GM18498 (cell line): ENCODE results near the gene PDE6B.
"Not testable (repeated sequence)": the region's sequence is repeated elsewhere in the genome, so short reads cannot be mapped to it uniquely, and the experiment has no call there.

Experiments used
- ATAC-seq: cut with Tn5 transposase; IDR thresholded peaks from one replicate; pipeline ENCODE4 v1.9.1; 2021; ENCODE audit warnings: mild to moderate bottlenecking, moderate library complexity; ENCODE audit not compliant: unreplicated experiment

Gene PDE6B

DNA sequence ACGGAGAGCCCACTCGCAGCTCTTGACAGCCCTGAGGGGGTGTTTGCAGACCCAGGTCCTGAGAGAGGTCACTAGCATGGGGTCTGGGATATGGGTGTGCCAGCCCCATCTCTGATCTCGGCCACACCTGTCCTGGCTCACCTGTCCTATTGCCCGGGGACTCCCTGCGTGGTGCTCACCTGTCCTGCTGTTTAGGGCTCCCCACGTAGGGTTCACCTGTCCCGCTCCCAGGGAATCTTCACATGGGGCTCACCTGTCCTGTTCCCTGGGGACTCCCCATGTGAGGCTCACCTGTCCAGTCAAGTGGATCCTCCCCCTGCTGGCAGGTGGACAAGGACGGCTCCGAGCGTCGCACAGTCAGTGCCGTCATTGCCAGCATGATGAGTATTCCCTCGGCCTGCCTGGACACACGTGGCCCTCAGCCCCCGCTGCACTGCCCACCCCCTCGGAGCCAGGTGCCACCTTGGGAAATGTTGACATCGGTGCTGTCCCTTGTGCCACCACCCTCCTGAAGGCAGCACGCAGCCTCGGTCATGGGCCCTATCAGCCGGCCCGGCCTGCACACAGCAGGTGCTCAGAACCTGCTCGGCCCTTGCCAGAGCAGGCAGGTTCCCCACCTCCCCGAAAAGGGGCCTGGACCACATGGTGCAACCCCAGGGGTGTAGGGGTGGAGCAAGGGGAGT lies 57.3 kb downstream of the PDE6B start:
- no peak for ATAC-seq

DNA sequence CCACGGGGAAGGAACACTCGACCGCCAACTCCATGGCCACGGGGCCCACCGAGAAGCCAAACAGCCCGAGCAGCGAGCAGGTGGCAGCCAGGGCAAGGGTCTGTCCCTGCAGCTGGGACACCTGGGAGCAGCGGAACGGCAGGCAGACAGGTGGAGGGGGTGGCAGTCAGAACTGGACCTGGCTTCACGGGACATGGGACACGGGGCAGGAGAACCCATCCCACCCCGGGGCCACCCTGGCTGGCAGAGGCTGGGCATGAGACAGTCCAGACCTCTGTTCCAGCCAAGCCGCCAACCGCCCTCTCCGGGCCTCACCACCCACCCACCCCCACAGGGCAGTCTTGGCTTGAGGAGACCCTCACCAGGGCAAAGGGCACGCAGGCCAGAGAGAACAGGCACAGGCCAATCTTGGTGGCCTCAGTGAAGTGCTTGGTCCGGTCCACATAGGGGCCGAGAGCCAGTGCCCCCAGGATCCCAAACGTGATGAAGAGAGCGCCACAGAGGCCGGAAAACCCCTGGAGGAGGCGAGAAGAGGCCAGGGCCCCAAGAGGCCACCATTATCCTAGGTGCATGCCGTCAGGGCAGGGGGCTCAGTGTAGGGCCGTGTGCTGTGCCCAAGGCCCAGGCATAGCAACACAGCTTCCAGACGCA lies 58.0 kb downstream of the PDE6B start:
- ATAC-seq, result no peak

DNA sequence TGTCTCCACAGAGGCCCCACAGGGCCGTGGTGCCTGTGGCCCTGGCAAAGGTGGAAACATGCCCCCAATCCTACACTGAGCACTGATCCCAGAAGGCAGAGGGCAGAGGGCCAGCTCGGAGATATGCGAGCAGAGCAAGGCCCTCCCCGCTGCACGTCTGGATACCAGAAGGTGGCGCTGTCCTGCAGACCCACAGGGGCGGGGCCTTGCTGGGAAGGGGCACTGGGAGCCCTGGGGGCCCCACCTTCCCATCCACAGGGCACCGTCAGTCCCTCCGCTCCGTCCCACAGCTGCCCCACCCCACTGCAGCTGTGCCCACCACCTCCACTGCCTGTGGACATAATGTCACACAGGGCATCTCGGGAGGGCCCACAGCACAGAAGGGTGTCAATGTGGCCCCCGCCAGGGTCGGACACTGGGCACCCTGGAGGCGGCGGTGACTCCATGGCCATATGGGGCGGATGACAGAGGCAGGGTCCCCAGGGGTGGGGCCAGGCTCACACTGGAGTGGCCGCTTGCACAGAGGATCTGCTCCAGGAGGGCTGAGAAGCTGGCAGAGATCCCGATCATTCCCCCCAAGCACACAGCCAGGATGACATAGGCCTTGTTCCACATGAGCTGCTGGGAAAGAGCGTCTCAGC lies 58.7 kb downstream of the PDE6B start:
- no peak for ATAC-seq

DNA sequence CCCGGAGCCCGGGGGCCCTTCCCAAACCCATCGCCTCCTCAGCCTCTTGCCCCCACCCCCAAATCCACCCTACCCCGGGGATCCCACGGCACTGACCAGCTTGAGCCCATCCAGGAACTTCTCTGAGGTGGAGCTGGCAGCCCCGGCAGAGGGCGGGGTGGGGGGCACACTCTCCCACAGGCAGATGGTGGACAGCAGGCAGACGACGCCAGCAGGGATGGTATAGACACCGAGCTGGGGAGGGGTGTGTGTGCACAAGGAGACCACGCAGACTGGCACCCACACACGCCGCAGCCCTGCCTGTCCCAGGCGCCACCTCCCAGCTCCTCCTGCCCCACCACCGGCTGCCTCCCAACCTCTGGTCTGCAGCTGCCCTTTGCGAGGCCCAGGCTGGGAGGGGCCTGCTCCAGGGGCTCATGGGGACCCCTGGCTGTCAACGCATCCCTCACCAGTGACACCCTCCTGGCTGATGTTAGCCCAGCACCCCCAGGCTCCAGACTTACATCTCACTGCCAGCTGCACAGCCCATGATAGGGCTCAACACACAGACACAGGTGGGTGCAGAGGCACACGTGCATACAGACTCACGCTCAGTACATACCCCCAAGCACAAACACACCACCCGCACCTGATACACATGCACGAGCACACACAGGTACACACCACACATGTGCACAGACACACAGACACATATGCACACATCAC lies 59.4 kb downstream of the PDE6B start:
- no peak for ATAC-seq

DNA sequence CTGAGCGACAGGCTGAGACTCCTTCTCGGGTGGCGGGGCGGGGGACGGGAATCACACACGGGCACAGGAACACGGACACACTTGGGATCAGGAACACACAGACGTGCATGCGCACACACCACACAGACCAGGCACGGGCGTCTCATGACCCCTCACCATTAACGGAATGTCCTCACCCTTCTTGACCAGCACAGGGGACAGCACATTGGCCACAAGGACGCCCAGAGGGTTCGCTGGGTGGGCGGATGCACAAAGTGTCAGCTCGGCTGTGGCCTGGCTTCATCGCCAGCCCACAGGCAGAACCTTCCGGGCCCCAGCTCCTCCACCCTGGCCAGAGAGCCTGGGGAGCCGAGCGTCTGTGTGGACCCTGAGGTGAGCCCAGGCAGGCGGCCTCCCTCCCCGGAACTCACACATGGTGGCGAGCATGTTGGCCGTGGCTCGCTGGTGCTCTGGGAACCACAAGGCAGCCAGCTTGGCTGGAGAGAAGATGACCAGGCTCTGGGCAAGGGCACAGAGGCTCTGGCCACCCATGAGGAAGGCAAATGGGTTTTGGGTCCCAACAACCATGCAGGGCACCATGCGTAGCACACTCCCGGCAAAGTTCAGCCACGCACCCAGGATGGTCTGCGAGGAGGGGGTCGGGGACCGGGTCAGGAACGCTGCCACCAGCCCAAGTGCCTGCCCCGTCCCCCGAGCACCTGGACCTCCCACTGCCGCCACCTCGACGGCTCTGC lies 60.5 kb downstream of the PDE6B start:
- no peak for ATAC-seq

DNA sequence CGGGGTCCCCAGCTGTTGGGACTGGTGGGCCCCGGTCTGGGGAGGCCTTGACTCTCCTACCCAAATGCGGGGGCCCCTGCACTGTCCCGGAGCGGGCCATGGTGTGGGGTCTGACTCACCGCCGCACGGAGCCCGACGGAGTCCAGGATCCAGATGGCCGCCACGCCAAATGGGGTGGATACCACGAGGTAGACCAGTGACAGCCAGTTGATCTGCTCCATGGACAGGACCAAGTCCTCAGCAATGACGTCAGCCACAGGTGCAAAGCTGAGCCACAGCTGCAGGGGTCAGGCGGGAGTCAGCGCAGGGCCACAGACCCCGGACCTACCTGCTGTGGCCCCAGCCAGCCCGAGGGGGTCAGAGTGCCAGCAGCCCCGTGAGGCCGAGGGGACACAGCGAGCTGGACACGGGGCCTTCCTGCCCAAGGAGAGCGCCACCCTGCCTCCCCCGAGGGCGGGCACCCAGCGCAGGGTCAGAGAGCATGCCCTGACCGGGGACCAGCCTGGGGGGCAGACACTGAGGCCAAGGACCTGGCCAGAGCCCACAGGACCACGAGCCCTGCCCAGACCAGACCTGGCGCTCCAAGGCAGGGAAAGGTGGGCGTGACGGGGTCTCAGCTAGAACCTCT lies 61.2 kb downstream of the PDE6B start:
- ATAC-seq, result no peak

DNA sequence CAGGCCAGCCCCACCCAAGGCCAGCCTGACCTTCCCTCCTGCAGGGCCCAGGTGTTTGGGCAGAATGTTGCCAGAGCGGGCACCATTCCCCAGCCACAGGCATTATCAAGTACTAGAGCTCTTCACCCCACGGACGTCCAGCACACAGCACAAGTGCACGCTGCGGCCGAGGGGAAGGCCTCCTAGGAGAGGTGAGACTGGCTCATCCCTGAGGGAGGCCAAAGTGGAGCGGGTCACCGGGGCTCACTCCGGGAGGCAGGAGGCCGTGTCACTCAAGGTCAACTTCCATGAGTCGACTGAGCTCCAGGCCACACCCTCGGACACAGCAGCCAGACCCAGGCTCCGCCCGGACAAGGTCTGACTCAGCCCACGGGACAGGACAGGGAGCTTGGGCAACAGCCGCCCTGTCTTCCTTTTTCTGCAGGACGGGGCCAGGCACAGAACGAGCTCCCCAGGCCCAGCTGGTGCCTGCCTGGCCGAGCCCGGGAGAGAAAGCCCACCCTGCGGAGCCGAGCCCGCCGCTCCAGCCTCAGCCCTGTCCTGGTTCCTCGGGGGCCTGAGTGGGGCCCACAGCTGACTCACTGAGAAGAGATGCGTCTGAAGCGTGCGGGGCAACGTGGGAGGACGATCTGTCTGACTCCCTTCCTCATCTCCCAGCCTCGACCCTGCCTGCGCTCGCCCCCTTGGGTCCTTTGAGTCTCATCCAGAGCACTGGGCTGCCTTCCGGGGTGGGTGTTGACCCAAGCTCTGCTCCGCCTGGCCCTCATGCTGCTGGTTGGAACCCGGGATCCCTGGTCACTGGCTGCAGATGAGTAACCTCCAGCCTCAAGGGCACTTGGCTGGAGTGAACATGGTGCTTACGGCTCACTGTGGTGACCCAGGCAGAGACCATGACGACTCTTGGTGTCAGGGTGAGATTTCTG lies 61.9 kb downstream of the PDE6B start:
- ATAC-seq, result no peak

DNA sequence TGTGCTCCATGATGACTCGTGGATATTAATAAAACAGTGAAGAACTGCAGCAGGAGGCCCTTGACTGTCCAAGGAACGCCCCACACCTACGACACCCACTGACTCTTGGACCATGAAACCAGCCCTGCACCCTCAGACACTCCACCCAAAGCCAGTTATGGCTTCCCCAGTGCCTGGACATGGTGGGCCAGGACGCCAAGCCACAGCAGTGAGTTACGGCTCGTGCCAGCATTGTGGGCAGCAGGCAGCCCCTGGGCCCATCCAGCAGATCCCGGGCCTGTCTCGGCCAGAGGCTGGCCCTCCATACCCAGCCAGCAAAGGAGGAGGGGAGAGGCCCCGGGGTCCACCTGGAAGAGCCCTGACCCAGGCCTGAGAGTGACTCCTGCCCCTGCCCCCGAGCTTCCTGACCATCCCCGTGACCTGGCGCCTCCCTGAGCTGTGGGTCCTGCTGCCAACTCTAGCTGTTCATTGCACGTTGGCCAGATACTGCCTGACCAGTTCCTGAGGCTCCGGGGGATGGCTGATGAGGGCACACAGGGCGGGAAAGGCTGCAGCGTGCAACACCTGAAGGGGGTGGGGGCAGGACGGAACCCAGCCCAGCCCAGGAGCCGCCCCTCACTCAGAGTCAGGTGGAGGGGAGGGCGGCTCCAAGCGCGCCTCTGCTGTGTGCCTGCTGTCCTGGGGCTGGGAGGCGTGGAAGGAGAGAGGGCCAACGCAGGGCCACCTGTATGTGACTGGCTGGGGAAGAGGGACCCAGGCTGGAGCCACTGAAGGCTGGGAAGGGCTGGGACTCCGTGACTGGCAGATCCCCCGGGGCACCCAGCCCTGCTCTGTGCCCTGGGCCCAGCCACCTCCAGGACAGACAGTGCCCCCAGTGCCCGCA lies 62.8 kb downstream of the PDE6B start:
- no peak for ATAC-seq

DNA sequence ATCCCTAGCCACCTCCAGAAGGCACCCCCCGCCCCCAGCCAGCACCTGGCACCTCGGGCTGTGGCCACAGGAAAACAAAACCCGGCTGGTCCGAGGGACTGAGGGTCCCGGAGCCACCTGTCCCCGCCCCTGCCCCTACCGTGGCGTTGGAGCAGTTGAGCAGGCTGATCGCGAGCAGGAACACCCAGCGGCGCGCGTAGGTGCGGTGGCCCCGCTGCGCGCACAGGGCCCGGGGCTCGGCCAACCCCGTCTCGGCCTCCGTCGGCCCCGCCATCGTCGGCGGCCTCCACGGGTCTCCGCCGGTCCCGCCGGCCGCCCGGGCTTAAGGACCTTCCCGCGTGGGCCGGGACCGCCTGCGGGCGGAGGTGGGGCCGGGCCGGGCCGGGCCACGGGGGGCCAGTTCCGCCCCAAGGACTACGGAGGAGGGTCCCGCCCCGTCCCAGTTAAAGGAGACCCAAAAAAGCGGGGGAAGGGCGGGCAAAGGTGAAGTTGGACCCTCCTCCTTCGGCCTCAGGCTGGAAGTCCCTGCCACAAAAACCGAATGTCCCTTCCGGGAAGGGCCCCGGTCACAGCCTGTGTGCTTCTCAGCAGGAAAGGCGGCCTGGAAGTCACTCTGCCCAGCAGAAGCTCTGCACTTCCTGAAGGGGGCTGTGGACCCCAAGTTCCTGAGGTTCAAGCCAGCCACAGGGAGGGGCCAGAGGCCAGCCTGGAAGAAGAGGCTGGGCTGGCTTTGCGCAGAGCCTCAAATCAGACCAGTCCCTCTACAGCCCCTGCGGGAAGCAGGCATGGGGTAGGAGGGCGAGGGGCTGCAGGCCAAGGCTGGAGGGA lies 63.7 kb downstream of the PDE6B start, which contains the start of gene SLC49A3:
Gene SLC49A3, minus strand, starts transcription at position 298 of the 828 bp plus-strand sequence. Its CDS starts 24 bp downstream, at position 274.
- no peak for ATAC-seq

DNA sequence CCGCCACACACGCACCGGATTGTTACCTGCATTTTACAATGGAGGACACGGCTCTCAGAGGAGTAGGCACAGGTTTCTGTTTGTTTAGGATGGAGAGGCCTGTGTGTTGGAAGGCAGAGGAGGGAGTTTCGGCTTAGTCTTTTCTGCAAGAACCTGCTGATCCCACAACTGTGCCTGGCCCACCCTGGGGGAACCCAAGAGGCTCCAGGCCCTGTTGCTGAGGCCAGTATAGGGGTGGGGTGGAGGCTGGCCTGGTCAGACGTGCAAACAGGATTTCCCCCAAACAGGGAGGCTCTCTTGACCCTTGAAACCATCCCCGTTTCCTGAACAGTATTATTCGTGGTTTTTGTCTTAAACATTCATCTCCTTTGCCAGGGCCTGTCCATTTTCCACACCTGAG lies 64.3 kb downstream of the PDE6B start:
- no peak for ATAC-seq

DNA sequence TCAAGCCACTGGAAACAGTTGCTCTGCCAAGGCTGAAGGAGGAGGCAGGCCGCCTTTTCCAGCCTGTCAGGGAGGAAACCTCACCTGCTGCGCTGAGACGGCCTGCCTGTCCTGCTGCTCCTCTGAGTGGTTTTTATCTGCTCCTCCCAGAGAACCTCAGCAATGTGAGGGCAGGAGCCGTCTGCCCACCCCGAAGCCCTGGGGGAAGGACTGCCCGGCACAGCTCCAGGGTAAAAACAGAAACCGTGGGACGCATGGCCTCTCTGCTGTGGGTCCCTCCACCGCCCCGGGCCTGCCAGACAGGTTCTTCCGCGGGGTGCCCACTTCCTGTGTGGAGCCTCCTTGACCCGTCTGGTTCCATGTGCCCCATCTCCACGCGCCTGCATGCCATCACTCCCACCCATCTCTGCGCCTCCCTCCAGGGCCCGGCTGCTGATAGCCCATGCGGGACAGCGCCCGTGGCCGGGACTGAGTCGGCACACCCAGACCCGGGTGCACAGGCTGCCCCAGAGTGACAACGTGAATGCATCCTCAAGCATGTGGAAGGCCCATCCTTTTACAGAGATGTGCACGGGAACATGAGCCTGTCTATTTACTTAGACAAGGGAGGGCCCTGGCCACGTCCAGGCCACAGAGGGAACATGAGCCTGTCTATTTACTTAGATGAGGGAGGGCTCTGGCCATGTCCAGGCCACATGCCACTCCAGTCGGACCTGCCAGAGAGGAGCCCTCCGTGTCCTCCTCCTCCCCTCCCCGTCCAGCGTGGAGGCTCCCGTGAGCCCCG lies 67.6 kb downstream of the PDE6B start:
- ATAC-seq, result no peak

DNA sequence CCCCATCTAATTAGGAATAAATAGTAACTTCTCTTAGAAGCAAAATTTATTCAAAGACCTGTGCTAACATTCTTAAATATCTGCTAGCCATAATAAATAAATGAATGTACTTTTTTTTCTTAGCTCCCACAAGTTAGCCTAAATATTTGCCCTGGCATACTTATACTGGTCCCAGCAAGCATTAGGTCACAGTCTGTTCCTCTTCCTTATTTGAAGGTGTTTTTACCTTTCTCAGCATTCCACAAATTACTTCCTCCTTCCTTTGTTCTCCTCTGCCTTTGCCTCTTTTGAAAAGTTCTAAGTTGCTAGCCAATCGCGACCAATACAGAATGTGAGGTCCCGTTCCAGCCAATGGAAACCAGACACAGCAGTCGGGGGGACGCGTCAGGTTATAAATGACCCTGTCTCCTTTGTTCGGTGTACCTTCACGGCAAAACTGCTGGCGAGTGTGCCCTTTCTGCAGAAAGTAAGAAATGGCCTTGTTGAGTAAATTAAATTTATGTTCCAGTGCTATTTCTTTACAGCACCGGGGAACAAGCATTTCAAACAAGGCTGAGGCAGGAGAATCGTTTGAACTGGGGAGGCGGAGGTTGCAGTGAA lies 69.1 kb downstream of the PDE6B start:
- not testable (repeated sequence) for ATAC-seq

DNA sequence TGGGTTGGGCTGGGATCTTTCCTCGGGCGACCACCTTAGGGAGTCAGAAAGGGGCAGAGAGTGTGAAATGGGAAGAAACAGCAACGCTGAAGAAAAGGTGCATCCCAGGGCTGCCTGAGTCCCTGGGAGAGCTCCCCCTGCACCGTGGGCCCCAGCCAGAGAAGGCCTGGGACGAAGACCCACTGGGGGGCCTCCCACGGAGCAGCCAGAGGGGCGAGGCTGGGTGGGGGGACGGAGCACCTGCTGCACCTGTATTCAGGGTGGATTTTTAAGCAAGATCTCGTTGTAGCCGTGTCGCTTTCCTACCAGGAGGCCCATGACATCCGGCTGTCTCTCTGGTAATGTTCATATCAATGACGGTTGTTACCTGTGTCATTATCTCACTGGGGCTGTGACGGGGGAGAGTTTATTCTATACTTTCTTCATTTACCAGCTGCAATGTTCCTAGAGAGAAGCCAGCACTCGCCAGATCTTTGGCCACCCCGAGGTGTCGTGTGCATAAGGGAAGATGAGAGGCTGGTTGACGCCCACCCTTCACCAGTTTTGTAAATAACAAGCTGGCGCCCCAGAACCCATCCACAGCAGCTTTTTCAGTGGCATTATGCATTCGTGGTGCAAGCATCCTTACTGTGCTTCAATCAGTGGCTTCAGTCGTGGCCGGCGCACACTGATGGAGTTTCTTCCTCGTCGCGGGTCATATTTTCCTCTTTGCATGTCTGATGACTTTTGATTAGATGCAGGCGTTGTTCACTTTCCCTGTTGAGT lies 74.6 kb downstream of the PDE6B start:
- no peak for ATAC-seq

DNA sequence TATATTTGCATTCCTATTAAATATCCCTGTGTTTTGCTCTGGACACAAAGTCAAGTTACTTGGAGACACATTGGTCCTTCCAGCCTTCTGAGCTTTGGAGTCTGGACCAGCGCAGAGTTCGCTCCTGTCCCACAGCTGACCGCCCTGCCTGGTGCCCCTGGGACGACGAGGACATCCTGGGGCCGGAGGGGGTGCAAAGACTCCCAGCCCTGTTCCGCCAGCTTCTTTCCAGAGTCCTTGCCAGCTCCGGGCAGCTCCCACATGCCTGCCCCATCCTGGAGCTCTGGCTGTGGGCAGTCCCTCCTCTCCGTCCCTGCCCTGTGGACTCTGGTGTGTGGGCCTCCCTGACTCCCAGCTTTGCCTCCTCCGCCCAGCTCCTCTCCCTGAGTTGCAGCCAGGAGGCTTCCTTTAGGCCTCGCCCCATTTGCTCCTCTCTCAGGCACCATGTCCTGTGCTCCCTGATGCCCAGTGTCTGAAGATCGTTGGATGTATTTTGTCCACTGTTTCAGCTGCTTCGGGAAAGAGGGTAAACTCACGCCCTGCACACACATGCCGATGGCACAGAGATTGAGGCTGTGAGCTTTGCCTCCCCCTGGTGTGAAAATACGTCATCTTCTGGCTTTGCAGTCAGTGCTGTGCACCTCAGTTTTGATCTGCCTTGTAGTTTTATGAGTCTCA lies 75.4 kb downstream of the PDE6B start:
- no peak for ATAC-seq

DNA sequence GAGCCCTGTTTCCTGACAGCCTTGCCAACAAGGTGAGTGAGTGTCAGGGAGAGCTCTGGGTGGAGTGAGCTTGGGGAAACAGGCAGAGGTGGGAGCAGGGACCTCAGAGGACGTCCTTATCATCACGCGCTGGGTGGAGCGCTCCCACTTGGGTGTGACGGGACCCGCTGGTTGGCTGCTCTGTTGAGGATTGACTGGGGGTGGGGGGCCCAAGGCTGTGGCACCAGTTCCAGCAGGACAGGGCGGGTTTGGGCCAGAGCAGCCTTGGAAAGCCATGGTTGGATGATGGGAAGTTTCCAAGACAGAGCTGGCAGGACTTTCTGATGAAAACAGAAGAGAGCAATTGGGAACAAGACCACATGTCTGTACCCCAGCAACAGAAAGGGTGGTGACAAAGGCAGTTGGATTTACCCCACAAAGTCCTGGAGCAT lies 77.3 kb downstream of the PDE6B start:
- ATAC-seq, result no peak
